Measurements from ENCODE around the gene PLA2G4E.

PLA2G4E gene

DNA sequence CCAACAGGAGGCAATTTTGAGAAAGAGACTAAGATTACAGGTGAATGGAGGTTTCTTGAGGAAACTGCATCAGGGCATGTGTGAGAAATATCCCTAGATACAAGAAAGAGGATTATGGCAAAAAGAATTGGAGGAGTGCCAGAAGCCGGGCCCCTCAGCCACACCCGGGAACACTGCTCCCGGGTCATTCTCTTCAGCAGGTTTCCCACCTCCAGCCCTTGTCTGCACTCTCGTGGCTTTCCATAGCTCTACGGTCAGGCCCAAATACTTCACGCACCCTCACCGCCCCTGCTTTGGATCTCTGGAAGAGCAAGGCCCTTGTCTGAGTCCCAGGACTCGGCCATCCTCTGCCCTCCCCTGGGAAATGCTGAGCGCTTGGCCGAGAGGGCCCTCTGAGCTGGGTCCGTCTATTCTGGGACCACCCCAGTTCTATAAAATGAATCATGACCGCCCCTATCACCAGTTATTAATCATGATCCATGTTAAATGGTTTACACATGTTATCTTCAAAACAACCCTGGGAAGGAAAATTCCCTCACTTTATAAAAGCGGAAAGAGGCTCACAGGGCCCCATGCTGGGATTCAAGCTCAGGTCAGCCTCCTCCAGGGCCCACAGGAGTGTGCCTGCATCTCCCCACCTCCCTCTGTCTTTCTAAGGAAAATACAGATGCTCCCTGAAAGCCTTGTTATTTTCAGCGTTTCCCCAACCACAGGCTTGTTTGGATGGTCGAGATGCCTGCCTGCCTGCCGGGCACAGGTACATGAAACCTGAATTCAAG, 88.1 kb downstream of the PLA2G4E start:
- DNase-seq = no peak

DNA sequence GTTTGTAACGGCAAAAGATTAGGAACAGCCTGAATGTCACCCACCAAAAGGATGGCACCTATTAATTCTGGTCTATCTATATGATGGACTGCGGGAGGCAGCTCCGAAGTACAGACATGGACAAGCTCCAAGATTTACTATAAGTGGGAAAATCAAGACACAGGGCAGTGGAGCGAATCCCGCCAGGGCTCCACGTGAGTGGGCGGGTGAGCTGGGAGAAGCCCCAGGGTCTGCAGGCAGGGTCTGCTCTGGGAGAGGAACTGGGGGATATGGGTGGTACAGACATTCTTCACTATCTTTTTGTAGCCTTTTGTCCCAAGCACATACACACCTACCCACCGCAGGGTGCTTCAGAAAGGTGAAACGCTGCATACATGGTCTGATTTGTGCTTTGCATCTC, 88.7 kb downstream of the PLA2G4E start:
- DNase-seq = no peak
